Activated CD8-positive, alpha-beta T cell treated with anti-CD3 and anti-CD28 coated beads for 36 hours (primary cell): ENCODE data around the gene MKRN2OS. TPM values are rescaled to one million over a fixed set of nuclear protein-coding genes. Genes with fewer than 3 reads are reported as not detected.

Source experiments
- ATAC-seq: fragments of 200-7000 bp; cut with Tn5 transposase; one replicate; pipeline ENCODE4 v1.10.0; 2021; ENCODE audit warnings: mild to moderate bottlenecking, moderate library complexity
- CTCF ChIA-PET: fragments of 350-600 bp; sonication (Branson Sonifier 250); formaldehyde crosslinking; loops from one replicate; lab custom pipeline; 2021; ENCODE audit warnings: antibody characterized with exemption; lab: Charles Lee
- POLR2A ChIA-PET: fragments of 350-600 bp; sonication (Branson Sonifier 250); formaldehyde crosslinking; loops from one replicate; lab custom pipeline; 2021; ENCODE audit warnings: antibody characterized with exemption; lab: Charles Lee
- DNase-seq: peaks from one replicate; pipeline ENCODE4 v3.0.0-alpha.2; 2020
- H3K27ac Mint-ChIP-seq: one replicate; pipeline ENCODE4 v1.8.0; 2021; ENCODE audit warnings: mild to moderate bottlenecking, mixed read lengths
- H3K27me3 Mint-ChIP-seq: one replicate; pipeline ENCODE4 v1.8.0; 2021; ENCODE audit warnings: mixed read lengths
- H3K36me3 Mint-ChIP-seq: one replicate; pipeline ENCODE4 v1.8.0; 2021; ENCODE audit warnings: low read depth, mixed read lengths
- H3K4me1 Mint-ChIP-seq: one replicate; pipeline ENCODE4 v1.8.0; 2021; ENCODE audit warnings: low read depth, mixed read lengths
- H3K4me3 Mint-ChIP-seq: one replicate; pipeline ENCODE4 v1.8.0; 2021; ENCODE audit warnings: mild to moderate bottlenecking, moderate library complexity, mixed read lengths
- H3K9me3 Mint-ChIP-seq: one replicate; pipeline ENCODE4 v1.8.0; 2021; ENCODE audit warnings: mixed read lengths
- intact Hi-C: fragments of 100-400 bp; cut with micrococcal nuclease; formaldehyde crosslinking; loops from one replicate; pipeline ENCODE4 v1.10.0; 2022
- total RNA-seq, 2 experiments: library from RNA; stranded (reverse); gene quantifications; one replicate each; pipeline ENCODE4 v1.2.3, GENCODE V29; 2021
- TF ChIP-seq, protein P1 (sequence below): fragments of 200-600 bp; IDR thresholded peaks from one replicate; pipeline ENCODE4 v1.8.0; 2022; ENCODE audit warnings: antibody characterized with exemption, mild to moderate bottlenecking

The MKRN2OS gene
- total RNA-seq, 2 experiments from 2014 or later = not detected

DNA sequence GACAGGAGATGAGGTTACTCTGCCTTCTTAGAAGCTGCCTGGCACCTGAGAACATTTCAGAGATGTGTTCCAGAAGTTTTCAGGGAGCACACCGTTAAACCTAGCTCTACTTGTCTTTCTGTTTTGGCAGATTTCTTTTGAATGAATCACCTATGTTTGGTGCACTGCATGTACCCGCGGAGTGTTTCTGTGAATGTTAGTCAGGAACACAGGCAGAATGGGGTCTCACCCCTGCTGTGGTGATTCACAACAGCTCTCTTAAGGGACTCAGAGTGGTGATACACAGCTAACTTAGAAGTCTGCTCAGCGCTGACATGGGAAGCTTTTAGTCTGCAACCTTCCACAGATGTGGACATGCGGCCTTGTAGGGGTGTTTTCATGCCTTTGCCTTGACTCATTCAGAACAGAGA is 37.0 kb downstream of the MKRN2OS start:
- Mint-ChIP-seq H3K27me3 (no peaks in the 10 kb centered on the region), H3K4me3 (no peak overlapping the region), H3K36me3 (peaks cover 23% of the 10 kb centered on the region), H3K27ac (no peak overlapping the region), H3K4me1 (no peaks in the 10 kb centered on the region), H3K9me3 (no peaks in the 10 kb centered on the region)
- POLR2A ChIA-PET = interaction anchor here (1.3 kb wide), 1 partner anchor 23 kb away, joined by 5 read pairs; no protein-coding TSS in a partner anchor
- CTCF ChIA-PET = interaction anchor here (1.5 kb wide), 1 partner anchor 28 kb away, joined by 3 read pairs; no protein-coding TSS in a partner anchor
- intact Hi-C loops = no loop called here
- no peak for ATAC-seq
- TF ChIP-seq, protein P1, sequence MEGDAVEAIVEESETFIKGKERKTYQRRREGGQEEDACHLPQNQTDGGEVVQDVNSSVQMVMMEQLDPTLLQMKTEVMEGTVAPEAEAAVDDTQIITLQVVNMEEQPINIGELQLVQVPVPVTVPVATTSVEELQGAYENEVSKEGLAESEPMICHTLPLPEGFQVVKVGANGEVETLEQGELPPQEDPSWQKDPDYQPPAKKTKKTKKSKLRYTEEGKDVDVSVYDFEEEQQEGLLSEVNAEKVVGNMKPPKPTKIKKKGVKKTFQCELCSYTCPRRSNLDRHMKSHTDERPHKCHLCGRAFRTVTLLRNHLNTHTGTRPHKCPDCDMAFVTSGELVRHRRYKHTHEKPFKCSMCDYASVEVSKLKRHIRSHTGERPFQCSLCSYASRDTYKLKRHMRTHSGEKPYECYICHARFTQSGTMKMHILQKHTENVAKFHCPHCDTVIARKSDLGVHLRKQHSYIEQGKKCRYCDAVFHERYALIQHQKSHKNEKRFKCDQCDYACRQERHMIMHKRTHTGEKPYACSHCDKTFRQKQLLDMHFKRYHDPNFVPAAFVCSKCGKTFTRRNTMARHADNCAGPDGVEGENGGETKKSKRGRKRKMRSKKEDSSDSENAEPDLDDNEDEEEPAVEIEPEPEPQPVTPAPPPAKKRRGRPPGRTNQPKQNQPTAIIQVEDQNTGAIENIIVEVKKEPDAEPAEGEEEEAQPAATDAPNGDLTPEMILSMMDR = no peak
- no peak for DNase-seq

DNA sequence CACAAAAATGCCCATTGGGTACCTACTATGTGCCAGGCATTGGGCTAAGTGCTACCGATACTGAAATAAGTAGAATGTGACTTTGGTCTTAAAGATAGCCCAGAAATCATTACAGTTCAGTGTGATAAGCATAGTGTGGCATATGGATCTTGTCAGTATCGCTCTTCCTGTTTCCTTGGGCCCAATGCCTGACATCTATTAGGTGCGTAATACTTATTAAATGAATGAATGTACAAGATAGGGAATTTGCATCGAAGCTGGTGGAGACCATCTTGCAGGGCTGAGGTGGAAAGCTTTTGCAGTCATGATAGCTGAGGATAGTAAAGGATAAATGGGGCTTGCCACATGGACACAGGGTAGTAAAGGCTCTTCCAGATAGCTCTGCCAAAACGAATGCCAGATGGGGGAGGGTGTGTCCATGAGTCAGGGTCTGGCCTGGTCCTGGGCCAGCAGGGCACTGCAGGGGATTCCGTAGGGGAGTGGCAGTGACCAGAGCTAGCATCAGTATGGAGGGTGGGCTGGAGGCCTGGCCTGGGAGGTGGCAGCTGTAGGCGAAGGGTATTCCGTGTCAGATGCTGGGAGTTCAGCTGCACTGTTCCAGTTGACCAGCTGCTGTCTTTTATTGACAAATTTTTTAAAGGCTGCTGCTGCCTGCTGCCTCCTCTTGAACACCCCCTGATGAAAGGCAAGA is 37.6 kb downstream of the MKRN2OS start:
- ATAC-seq (no peak), DNase-seq (no peak)
- ChIA-PET CTCF (no interaction called here), POLR2A (interaction anchor here (0.5 to 1.3 kb wide), 2 partner anchors 22 to 151 kb away, joined by 3 to 5 read pairs; no protein-coding TSS in a partner anchor)
- intact Hi-C loops = no loop called here
- no peak overlapping the region for H3K27ac Mint-ChIP-seq
- TF ChIP-seq, protein P1 = no peak
- H3K36me3 Mint-ChIP-seq = peaks cover 27% of the 10 kb centered on the region
- H3K27me3 Mint-ChIP-seq = no peaks in the 10 kb centered on the region
- no peak overlapping the region for H3K4me3 Mint-ChIP-seq
- H3K4me1 Mint-ChIP-seq = no peaks in the 10 kb centered on the region
- H3K9me3 Mint-ChIP-seq = no peaks in the 10 kb centered on the region

DNA sequence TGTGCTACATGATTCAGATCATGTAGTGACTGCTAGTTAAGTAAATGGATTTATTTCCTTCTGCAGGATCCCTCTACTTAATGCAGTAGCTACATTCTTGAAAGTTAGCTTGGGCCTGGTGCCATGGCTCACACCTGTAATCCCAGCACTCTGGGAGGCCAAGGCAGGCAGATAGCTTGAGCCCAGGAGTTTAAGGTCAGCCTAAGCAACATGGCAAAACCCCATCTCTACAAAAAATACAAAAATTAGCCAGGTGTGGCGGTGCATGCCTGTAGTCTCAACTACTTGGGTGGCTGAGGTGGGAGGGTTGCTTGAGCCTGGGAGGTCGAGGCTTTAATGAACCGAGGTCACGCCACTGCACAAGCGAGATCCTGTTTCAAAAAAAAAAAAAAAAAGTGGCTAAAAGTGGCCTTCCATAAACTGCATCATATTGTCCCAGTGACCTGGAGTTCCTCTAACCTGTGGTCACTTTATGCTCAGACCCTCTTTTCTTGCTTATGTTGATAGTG is 39.0 kb downstream of the MKRN2OS start:
- Mint-ChIP-seq H3K4me3 (no peak overlapping the region), H3K9me3 (no peaks in the 10 kb centered on the region), H3K27ac (no peak overlapping the region), H3K4me1 (no peaks in the 10 kb centered on the region), H3K36me3 (peaks cover 35% of the 10 kb centered on the region), H3K27me3 (no peaks in the 10 kb centered on the region)
- no peak for DNase-seq
- no peak for ATAC-seq
- intact Hi-C loops = no loop called here
- ChIA-PET POLR2A (no interaction called here), CTCF (no interaction called here)
- TF ChIP-seq, protein P1 = no peak

DNA sequence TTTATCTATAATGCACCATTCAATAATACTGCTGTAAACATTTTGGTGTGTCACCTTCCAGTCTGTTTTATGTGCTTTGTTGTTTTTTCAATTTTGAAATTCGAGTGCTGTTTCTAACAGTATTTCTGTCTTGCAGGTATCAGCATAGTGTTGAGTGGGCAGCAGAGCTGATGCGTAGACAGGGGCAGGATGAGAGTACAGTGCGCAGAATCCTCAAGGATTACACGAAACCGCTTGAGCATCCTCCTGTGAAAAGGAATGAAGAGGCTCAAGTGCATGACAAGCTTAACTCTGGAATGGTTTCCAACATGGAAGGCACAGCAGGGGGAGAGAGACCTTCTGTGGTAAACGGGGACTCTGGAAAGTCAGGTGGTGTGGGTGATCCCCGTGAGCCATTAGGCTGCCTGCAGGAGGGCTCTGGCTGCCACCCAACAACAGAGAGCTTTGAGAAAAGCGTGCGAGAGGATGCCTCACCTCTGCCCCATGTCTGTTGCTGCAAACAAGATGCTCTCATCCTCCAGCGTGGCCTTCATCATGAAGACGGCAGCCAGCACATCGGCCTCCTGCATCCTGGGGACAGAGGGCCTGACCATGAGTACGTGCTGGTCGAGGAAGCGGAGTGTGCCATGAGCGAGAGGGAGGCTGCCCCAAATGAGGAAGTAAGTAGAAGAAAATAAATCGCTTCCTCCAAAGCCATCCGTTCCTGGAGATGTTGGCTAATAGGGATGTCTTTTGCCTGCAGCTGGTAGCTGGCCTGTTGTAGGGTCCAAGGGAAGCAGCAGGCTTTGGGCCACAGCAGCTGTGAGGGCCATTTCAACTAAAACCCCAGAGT is 42.0 kb downstream of the MKRN2OS start:
- Mint-ChIP-seq H3K27ac (no peak overlapping the region), H3K27me3 (no peaks in the 10 kb centered on the region), H3K36me3 (peaks cover 50% of the 10 kb centered on the region), H3K4me1 (no peaks in the 10 kb centered on the region), H3K9me3 (no peaks in the 10 kb centered on the region), H3K4me3 (no peak overlapping the region)
- ChIA-PET POLR2A (no interaction called here), CTCF (no interaction called here)
- intact Hi-C loops = no loop called here
- TF ChIP-seq, protein P1 = no peak
- DNase-seq (no peak), ATAC-seq (no peak)
